Prostate gland (tissue), 2 donors: ENCODE results near the gene KIF2B.

Source experiments
- POLR2A ChIP-seq: fragments of 450-650 bp; IDR thresholded peaks from one replicate; pipeline ENCODE4 v1.6.1; 2016; ENCODE audit warnings: antibody characterized with exemption, mild to moderate bottlenecking
- POLR2AphosphoS5 ChIP-seq: sonication (generic); formaldehyde crosslinking; IDR thresholded peaks from one replicate; pipeline ENCODE4 v1.6.1; 2017; ENCODE audit warnings: antibody characterized with exemption
- TF ChIP-seq, protein P1 (sequence below), 4 experiments: fragments of 200-600 bp in 2 of 4; fragments of 450-650 bp in 2 of 4; sonication (generic) in 2 of 4; IDR thresholded peaks; 1 replicate in 3 of 4; 2 replicates in 1 of 4; pipeline ENCODE4 v1.5.1; 2016 to 2019; ENCODE audit warnings: antibody characterized with exemption in 4 of 4, mild to moderate bottlenecking in 2 of 4, moderate library complexity in 2 of 4

DNA sequence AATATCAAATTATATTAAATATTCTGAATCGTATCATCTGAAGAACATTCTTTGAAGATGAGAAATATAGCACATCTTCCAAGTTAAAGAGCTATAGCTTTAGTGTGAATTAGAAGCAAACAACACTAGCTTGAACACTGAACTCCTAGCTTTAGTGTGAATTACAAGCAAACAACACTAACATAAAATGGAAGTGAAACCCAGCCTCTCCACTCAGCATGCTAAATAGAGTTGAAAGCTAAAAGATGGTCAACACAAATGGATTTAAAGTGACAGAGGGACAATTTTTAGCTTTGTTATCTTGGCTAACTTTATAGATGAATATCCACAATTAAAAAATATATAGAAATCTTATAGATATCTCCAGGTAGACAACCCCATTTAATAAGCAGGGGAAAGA is 4.5 kb upstream of the KIF2B start:
- TF ChIP-seq POLR2AphosphoS5 (no peak), POLR2A (no peak)
- TF ChIP-seq, protein P1, sequence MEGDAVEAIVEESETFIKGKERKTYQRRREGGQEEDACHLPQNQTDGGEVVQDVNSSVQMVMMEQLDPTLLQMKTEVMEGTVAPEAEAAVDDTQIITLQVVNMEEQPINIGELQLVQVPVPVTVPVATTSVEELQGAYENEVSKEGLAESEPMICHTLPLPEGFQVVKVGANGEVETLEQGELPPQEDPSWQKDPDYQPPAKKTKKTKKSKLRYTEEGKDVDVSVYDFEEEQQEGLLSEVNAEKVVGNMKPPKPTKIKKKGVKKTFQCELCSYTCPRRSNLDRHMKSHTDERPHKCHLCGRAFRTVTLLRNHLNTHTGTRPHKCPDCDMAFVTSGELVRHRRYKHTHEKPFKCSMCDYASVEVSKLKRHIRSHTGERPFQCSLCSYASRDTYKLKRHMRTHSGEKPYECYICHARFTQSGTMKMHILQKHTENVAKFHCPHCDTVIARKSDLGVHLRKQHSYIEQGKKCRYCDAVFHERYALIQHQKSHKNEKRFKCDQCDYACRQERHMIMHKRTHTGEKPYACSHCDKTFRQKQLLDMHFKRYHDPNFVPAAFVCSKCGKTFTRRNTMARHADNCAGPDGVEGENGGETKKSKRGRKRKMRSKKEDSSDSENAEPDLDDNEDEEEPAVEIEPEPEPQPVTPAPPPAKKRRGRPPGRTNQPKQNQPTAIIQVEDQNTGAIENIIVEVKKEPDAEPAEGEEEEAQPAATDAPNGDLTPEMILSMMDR (IDR thresholded peaks at IDR 0.05) = no peak
